GM19372 (cell line): ENCODE measurements around the gene TBC1D16.

Experiments
- ATAC-seq: cut with Tn5 transposase; IDR thresholded peaks from one replicate; pipeline ENCODE4 v1.9.1; 2021; ENCODE audit warnings: mild to moderate bottlenecking, low read depth, moderate library complexity; ENCODE audit not compliant: unreplicated experiment

The TBC1D16 gene

GRCh38 chr17:79990051-79990592, 45.5 kb downstream of the TBC1D16 start:
- no peak for ATAC-seq

- ATAC-seq = no peak
These were observed 46.4 kb downstream of the TBC1D16 start for GRCh38 chr17:79989106-79989835.

- ATAC-seq = no peak
These were observed 47.3 kb downstream of the TBC1D16 start for GRCh38 chr17:79988185-79988971.

- no peak for ATAC-seq
These were observed 47.8 kb downstream of the TBC1D16 start for GRCh38 chr17:79987935-79988184.

DNA sequence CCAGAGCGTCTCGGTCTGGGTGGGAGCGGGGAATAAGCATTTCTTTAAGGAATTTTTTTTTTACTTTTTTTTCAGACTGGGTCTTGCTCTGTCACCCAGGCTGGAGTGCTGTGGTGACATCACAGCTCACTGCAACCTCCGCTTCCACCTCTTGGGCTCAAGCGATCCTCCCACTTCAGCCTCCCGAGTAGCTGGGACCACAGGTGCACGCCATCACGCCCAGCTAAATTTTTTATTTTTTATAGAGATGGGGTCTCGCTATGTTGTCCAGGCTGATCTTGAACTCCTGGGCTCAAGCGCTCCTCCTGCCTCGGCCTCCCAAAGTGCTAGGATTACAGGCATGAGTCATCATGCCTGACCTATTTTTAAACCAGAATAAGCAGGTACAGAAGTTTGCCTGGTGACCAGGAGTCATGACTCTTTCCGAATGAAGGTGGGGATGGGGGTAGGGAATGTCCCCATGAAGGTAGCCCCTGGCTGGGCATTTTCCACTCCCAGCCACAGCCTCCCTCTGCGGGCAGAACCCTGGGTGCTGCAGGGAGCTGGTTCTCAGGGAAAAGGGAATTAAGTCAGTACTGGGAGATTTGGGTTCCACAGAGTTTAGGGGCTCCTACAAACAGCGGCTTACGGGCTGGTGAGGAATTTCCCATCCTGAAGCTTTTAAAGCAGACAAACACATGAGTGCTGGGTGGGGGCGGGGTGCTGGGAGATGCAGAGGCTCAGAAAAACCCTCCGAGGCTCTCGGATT, 48.3 kb downstream of the TBC1D16 start:
- no peak for ATAC-seq

DNA sequence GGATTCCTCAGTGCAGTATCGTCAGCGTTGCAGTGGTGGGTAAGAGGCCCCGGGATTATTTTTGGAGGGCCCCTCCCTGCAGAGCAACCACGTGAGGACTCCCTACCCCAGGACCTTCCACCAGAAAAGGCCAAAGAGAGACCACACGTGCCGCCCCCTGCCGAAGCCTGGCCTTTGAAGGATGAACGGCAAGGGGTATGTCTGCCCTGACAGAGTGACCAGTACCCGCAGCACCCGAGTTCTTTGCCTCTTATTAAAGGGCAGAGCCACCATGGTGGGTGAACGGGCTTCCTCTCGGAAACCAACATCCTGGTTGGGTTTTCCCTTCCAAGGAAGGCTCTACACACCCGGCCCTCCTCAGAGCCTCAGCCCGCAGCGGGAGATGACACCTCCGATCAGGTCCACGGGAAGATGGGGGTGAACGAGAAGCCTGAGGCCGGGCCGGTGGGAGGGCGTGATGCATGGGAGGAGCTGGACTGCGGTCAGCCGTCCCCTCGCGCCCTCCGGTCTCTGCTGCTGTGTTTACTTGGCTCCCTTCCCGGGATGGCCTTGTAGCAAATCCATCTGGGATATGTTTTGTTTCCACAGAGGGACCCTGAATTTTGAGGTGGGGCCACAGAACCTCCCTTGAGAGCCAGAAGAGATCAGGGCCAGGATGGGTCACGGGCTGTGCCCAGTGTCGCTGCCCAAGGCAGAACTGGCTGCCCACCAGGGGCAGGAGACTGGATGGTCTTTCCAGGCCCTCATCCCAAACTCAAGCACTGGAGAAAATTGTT, 49.1 kb downstream of the TBC1D16 start:
- no peak for ATAC-seq

GRCh38 chr17:79985943-79986391, 49.7 kb downstream of the TBC1D16 start:
- no peak for ATAC-seq

DNA sequence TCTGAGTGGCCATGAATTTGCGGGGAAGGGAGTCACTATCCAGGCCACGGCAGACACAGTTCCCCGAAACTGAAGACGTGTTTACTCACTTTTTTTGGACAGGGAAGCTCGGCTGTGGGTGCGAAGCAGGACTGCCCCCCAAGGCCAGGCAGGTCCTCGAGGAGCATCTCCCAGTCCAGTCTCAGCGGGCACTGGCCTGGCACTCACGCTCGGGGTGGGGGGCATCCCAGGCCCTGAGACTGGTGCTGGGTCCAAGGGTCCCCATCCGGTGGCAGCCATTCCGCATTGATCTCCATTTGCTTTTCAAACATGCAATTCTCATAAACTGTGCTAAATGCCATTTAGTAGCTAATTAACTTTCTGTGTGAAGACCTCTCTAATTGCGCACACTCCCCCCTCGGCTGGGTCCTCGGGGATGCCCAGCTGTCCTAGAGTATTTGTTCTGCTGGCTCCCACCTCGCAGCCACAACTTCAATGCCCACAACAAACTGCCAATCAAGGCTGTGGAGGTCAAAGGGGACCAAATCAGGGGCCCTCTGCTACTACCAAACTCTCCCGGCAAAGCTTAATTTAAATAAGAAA, 50.2 kb downstream of the TBC1D16 start:
- ATAC-seq = no peak

DNA sequence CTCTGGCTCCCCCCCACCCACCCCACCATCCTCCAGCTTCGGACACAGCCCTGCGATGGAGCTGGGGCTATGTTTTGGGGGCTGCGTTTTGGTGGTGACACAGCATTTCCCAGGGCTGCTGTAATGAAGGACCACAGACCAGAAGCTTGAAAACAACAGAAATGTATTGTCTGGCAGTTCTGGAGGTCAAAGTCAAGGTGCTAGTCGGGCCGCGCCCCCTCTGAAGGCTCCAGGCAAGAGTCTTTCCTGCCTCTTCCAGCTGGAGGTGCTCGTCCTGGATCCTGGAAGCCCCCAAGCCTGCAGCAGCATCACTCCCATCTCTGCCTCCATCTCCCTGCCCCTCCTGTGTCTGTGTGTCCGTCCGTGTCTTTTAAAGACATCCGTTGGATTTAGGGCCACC, 50.8 kb downstream of the TBC1D16 start:
- ATAC-seq = no peak

- ATAC-seq = no peak
These were observed 51.4 kb downstream of the TBC1D16 start for GRCh38 chr17:79984045-79984840.

DNA sequence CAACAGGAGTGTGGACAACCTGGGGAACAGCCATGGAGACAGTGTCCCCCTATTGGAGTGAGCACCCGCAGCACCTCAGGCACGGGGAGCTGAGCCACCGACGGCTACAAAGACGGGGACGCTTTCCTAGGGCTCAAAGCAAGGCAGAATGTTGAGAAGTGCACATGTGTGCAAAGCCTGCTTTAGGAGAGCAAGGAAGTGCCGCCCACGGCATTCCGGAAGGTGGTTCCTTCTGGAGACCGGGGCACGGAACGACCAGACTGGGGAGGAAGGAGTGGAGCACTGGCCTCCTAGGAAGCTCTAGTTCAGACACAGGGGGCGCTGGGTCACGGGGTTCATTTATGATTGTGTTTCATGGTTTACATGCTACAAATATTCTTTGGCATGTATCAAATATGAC, 52.2 kb downstream of the TBC1D16 start:
- no peak for ATAC-seq

- no peak for ATAC-seq
These were observed 52.7 kb downstream of the TBC1D16 start for GRCh38 chr17:79982986-79983385.

- no peak for ATAC-seq
These were observed 54.0 kb downstream of the TBC1D16 start for GRCh38 chr17:79981661-79982101.

- no peak for ATAC-seq
These were observed 54.6 kb downstream of the TBC1D16 start for GRCh38 chr17:79981090-79981489.

DNA sequence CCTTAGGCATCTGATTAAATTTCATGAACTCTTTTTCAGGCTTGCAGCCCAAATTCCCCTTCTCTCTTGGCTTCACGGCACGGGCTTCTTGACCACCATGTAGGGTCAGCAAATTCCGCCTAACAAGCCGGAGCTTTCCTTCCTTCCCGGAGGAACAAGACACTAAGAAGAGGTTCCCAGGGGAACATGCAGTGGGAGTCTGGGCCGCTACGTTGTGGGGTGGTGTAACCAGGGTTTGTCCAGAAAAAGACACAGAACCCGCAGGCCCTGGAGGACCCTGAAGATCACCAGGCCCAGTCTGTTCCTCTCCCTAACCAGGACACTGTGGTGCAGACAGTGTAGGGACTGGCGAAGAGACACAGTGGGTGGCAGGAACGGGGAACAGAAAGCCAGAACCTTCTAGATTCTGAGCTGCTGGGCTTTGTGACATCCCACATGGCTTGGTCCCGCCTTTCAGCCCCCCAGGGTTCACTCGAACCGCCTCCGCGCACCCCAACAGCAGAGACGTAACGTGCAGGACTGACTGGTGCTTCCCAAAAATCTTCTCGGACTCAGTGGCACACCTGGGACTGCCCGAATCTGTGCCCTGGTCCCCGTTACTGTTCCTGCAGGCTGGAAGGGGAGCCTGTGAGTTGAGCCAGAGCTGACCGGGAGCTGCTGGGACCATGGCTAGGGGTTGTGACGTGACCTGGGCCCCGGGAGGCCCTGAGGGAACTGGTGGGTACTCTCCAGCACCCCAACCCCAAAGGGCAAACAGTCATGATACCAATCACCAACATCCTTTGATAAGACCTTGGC, 55.2 kb downstream of the TBC1D16 start:
- ATAC-seq = no peak

GRCh38 chr17:79979816-79980215, 55.9 kb downstream of the TBC1D16 start:
- ATAC-seq = no peak

DNA sequence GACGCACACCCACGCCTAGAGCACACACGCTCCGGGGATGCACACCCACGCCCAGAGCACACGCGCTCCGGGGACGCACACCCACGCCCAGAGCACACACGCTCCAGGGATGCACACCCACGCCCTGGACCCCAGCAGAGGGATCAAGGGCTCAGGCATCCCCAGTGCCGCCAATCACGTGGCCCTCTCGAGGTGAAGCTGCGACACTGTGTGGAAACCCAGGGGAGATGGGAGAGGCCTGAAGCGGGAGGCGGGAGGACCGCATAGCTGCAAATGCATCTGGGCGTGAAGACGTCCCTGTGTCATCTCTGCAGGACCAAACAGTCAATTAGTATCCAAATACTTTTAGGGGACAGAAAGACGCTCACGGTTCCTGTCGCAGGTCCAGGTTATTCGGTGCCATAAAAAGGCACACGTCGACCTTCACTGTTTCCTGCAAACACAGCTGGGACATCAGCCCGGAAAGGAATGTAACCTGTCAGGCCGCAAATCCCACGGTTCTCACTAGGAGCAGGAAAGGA, 56.4 kb downstream of the TBC1D16 start:
- no peak for ATAC-seq

- no peak for ATAC-seq
These were observed 57.2 kb downstream of the TBC1D16 start for GRCh38 chr17:79978548-79978855.
